Sigmoid colon (tissue), 7 donors: ENCODE data around the gene RCE1. TPM values are rescaled to one million over a fixed set of nuclear protein-coding genes. Genes with fewer than 3 reads are reported as not detected.
A peak's percentile ranks its signal among the peaks of the same experiment; 100 is the strongest.

Experiments used
- DNase-seq: peaks from one replicate; pipeline ENCODE4 v3.0.0-alpha.2; 2019
- H3K27ac ChIP-seq, 4 donors: fragments of 200-600 bp; sonication (generic); one replicate each; pipeline ENCODE4 v1.5.1; 2016 to 2019; ENCODE audit warnings: mild to moderate bottlenecking in 1 of 4
- H3K27me3 ChIP-seq, 3 donors: fragments of 200-600 bp; sonication (generic); one replicate each; pipeline ENCODE4 v1.5.1; 2019; ENCODE audit warnings: mild to moderate bottlenecking in 1 of 3
- H3K36me3 ChIP-seq, 4 donors: fragments of 200-600 bp; sonication (generic); one replicate each; pipeline ENCODE4 v1.5.1; 2016 to 2019
- H3K4me1 ChIP-seq, 4 donors: fragments of 200-600 bp; sonication (generic); one replicate each; pipeline ENCODE4 v1.5.1; 2017 to 2019
- H3K4me3 ChIP-seq, 4 donors: fragments of 200-600 bp; sonication (generic); one replicate each; pipeline ENCODE4 v1.5.1; 2017 to 2019; ENCODE audit warnings: mild to moderate bottlenecking in 2 of 4, moderate library complexity in 1 of 4
- H3K9me3 ChIP-seq, 4 donors: fragments of 200-600 bp in 3 of 4; sonication (generic) in 3 of 4; one replicate each; pipeline versions ENCODE4 v1.5.1 to v1.6.1; 2013 to 2019
- CTCF ChIP-seq, 4 experiments: fragments of 450-650 bp in 3 of 4; fragments of 200-600 bp in 1 of 4; IDR thresholded peaks; one replicate each; pipeline ENCODE4 v1.5.1; 2016 to 2019; ENCODE audit warnings: antibody characterized with exemption in 4 of 4, mild to moderate bottlenecking in 3 of 4, moderate library complexity in 2 of 4
- EP300 ChIP-seq, 4 donors: sonication (generic); formaldehyde crosslinking; IDR thresholded peaks; one replicate each; pipeline ENCODE4 v1.6.1; 2017; ENCODE audit warnings: antibody characterized with exemption in 4 of 4
- POLR2A ChIP-seq, 2 donors: fragments of 450-650 bp; IDR thresholded peaks; one replicate each; pipeline ENCODE4 v1.6.1; 2016; ENCODE audit warnings: antibody characterized with exemption in 2 of 2, mild to moderate bottlenecking in 2 of 2, moderate library complexity in 2 of 2
- POLR2AphosphoS5 ChIP-seq, 4 donors: sonication (generic); formaldehyde crosslinking; IDR thresholded peaks; one replicate each; pipeline ENCODE4 v1.6.1; 2017; ENCODE audit warnings: antibody characterized with exemption in 4 of 4
- WGBS, 2 donors: extraction: QIAGEN DNeasy Blood & Tissue Kit; methylation state at CpG; one replicate each; pipeline ENCODE4 v1.1.7; 2013; 5-methylcytosine and 5-hydroxymethylcytosine counted together
- intact Hi-C: fragments of 100-400 bp; cut with DNase I; formaldehyde crosslinking; loops from one replicate; pipeline ENCODE4 v1.15.1; 2023
- polyA plus RNA-seq, 3 donors: library from polyadenylated mRNA; stranded (reverse); fragments of 200-250 nt; gene quantifications; one replicate each; pipeline ENCODE4 v1.2.3, GENCODE V29; 2013
- total RNA-seq, 4 donors: library from RNA; depleted of rRNA; stranded (reverse); fragments of >200 nt; gene quantifications; one replicate each; pipeline ENCODE4 v1.1.0, GENCODE V29; 2016
- donor health status: healthy with polysubstance abuse.
- donor health status: Bipolar disorder and iron deficiency.
- donor health status: healthy.

RCE1 gene
- total and polyA plus RNA-seq, 7 donors = 6.1 to 23.0 (median 8.4) TPM

GRCh38 chr11:66868082-66868725 lies 25.0 kb downstream of the RCE1 start:
- Histone ChIP-seq H3K4me3 (no peak overlapping the region), H3K36me3 (peaks cover 0 to 5% (median 2%) of the 10 kb centered on the region in 4 donors), H3K9me3 (no peaks in the 10 kb centered on the region), H3K4me1 (no peaks in the 10 kb centered on the region), H3K27me3 (no peaks in the 10 kb centered on the region), H3K27ac (no peak overlapping the region)
- no peak for DNase-seq
- intact Hi-C loops = no loop called here
- 84 to 90% methylated on average over 13 of the region's 13 CpGs for WGBS, 2 donors
- no peak for TF ChIP-seq EP300 (IDR thresholded peaks at IDR 0.05)
- no peak for TF ChIP-seq POLR2A (IDR thresholded peaks at IDR 0.05)
- TF ChIP-seq CTCF (IDR thresholded peaks at IDR 0.05) = no peak
- no peak for TF ChIP-seq POLR2AphosphoS5 (IDR thresholded peaks at IDR 0.05)

DNA sequence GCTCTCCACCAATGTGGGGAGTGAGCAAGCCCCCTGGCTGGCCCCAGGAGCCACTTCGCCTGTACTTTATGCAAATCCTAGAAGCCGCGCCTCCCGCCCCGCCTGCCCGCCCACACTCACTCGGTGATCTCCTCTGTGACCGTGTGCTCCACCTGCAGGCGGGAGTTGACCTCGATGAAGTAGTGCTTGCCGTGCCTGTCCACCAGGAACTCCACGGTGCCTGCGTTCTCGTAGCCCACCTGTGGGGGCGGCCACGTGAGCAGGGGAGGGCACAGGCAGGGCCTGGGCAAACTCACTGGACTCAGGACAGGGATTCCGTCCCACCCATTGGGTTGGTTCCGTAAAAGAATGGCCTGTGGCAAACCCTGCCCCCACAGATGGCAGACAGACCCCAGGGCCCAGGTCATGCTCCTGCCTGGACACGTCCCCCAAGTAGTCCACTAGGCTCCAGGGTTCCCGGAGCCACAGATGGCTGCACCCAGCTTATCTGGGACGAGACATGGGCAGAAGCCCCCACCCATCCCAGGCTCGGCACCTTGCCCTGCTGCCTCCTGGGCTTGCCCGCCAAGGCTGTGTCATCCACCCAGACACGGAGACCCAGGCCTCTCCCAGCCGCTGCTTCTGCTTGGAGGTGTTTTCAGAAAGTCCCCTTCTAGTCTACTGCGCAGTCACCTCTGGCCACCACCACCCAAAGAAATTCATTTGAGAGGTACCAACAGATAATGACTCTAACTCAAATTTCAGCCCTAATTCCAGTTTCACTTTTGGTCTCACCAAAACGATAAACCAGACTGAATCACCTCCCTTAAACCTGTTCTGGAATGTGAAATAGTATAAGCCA lies 25.7 kb downstream of the RCE1 start:
- 29 to 44% methylated on average over 27 of the region's 27 CpGs for WGBS, 2 donors
- no peaks in the 10 kb centered on the region for H3K27me3 ChIP-seq
- peaks cover 0 to 5% (median 2%) of the 10 kb centered on the region in 4 donors for H3K36me3 ChIP-seq
- H3K27ac ChIP-seq = no peak overlapping the region
- no peaks in the 10 kb centered on the region for H3K9me3 ChIP-seq
- no peak overlapping the region for H3K4me3 ChIP-seq
- no peaks in the 10 kb centered on the region for H3K4me1 ChIP-seq
- TF ChIP-seq POLR2A (IDR thresholded peaks at IDR 0.05) (no peak), CTCF (IDR thresholded peaks at IDR 0.05) (peak in 1 of 4 experiments; percentile 12)
- DNase-seq = no peak
- intact Hi-C loops = no loop called here

- Histone ChIP-seq H3K4me3 (no peak overlapping the region), H3K4me1 (no peaks in the 10 kb centered on the region), H3K27me3 (no peaks in the 10 kb centered on the region), H3K9me3 (no peaks in the 10 kb centered on the region), H3K36me3 (peaks cover 0 to 5% (median 2%) of the 10 kb centered on the region in 4 donors), H3K27ac (no peak overlapping the region)
- DNase-seq = no peak
- intact Hi-C loops = no loop called here
- TF ChIP-seq CTCF (IDR thresholded peaks at IDR 0.05) (no peak), POLR2AphosphoS5 (IDR thresholded peaks at IDR 0.05) (no peak), EP300 (IDR thresholded peaks at IDR 0.05) (no peak), POLR2A (IDR thresholded peaks at IDR 0.05) (no peak)
- WGBS, 2 donors = 93 to 95% methylated on average over 9 of the region's 9 CpGs
Measured at GRCh38 chr11:66869567-66869870, 26.3 kb downstream of the RCE1 start.

DNA sequence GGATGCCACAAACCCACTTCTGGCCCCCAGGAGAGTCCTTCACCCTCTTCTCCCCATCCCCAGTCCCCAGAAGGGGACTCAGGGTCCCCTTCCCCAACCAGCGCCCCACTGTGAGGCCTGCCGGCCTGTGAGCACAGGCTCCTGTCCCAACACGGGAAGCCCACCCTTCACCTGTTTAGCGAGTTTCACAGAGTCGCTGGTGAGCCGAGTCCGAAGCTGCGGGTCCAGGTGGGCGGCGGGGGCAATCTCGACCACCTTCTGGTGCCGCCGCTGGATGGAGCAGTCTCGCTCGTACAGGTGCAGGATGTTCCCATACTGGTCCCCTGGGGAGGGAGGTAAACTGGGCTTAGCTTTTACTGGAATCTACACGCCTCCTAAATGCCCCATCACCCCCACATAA lies 26.9 kb downstream of the RCE1 start:
- Histone ChIP-seq H3K27me3 (no peaks in the 10 kb centered on the region), H3K36me3 (peaks cover 0 to 5% (median 2%) of the 10 kb centered on the region in 4 donors), H3K9me3 (no peaks in the 10 kb centered on the region), H3K4me3 (no peak overlapping the region), H3K4me1 (no peaks in the 10 kb centered on the region), H3K27ac (no peak overlapping the region)
- intact Hi-C loops = no loop called here
- no peak for DNase-seq
- no peak for TF ChIP-seq EP300 (IDR thresholded peaks at IDR 0.05)
- no peak for TF ChIP-seq CTCF (IDR thresholded peaks at IDR 0.05)
- no peak for TF ChIP-seq POLR2AphosphoS5 (IDR thresholded peaks at IDR 0.05)
- no peak for TF ChIP-seq POLR2A (IDR thresholded peaks at IDR 0.05)
- WGBS, 2 donors = 97% methylated on average over 16 of the region's 16 CpGs
